H1 (cell line): ENCODE measurements around the gene L3MBTL2. TPM values are rescaled to one million over a fixed set of nuclear protein-coding genes. Genes with fewer than 3 reads are reported as not detected.

Source experiments
- ATF2 ChIP-seq: IDR thresholded peaks from 2 replicates; pipeline ENCODE4 v1.6.1; 2012; ENCODE audit warnings: low read length, inconsistent platforms
- CTBP2 ChIP-seq: IDR thresholded peaks from 2 replicates; pipeline ENCODE4 v1.7.0; 2011; ENCODE audit warnings: borderline replicate concordance, mild to moderate bottlenecking, moderate library complexity, mixed read lengths, low read length; ENCODE audit not compliant: insufficient read depth, insufficient read length
- polyA plus RNA-seq, 7 experiments: library from polyadenylated mRNA; depleted of rRNA in 3 of 7; stranded (reverse) in 5 of 7; unstranded in 2 of 7; fragments of >200 nt in 5 of 7; fragments of 200-250 nt in 2 of 7; gene quantifications; 1 replicate in 5 of 7; 2 replicates in 1 of 7; 4 replicates in 1 of 7; pipeline versions ENCODE4 v1.2.1 to v1.2.3, GENCODE V29; 2011 to 2013; ENCODE audit warnings: missing spikeins in 2 of 7, mixed read lengths in 2 of 7
- total RNA-seq: library from RNA; stranded (reverse); fragmentation: NEBNext Ultra II Directional; extraction: Animal tissue kit (Norgen Biotek cat#: 25700); gene quantifications from 2 replicates; pipeline ENCODE4 v1.2.1, GENCODE V29; 2021

Gene L3MBTL2
- total and polyA plus RNA-seq, 2 of the 8 experiments (the other 6 are each of a cell fraction or from before 2014, with no cell fraction given), result 23.9 to 24.9 TPM

- TF ChIP-seq ATF2, result no peak
- no peak for TF ChIP-seq CTBP2
- TF ChIP-seq, all 59 proteins: peak for 0
Observed at GRCh38 chr22:41229730-41230400, 24.8 kb downstream of the L3MBTL2 start (continued).
